H1 (cell line): ENCODE results near the gene COL6A5. TPM values are rescaled to one million over a fixed set of nuclear protein-coding genes. Genes with fewer than 3 reads are reported as not detected.

Experiments used
- CTCF ChIA-PET: fragments of 300-600 bp; sonication (Branson Sonifier 250); formaldehyde crosslinking; loops from one replicate; lab custom pipeline; 2021; ENCODE audit not compliant: partially characterized antibody; lab: Charles Lee
- POLR2A ChIA-PET: fragments of 300-600 bp; sonication (Branson Sonifier 250); formaldehyde crosslinking; loops from one replicate; lab custom pipeline; 2021; ENCODE audit warnings: inconsistent platforms; ENCODE audit not compliant: partially characterized antibody; lab: Charles Lee
- DNase-seq, 2 experiments: peaks; one replicate each; pipeline versions ENCODE4 v3.0.0 to v3.0.0-alpha.2; 2010 to 2022; ENCODE audit warnings: low spot score in 2 of 2, low read depth in 1 of 2, mixed read lengths in 1 of 2
- FAIRE-seq: peaks from 2 replicates; lab custom pipeline; 2011; peaks lifted over from hg19 to GRCh38; lab: Jason Lieb, UNC
- H2AFZ ChIP-seq: 2 replicates; pipeline ENCODE4 v1.8.1; 2012; ENCODE audit warnings: low read length, inconsistent platforms
- H2AK5ac ChIP-seq: 2 replicates; pipeline ENCODE4 v1.6.1; 2013; ENCODE audit warnings: low read depth, low read length
- H2BK120ac ChIP-seq: replicated peaks from 2 replicates; pipeline ENCODE3; 2013; ENCODE audit warnings: low read depth, low read length, inconsistent platforms
- H2BK12ac ChIP-seq: 2 replicates; pipeline ENCODE4 v1.6.1; 2013; ENCODE audit warnings: low read depth, low read length
- H2BK15ac ChIP-seq: 2 replicates; pipeline ENCODE4 v1.6.1; 2013; ENCODE audit warnings: low read length
- H2BK20ac ChIP-seq: 2 replicates; pipeline ENCODE4 v1.6.1; 2013; ENCODE audit warnings: low read length
- H2BK5ac ChIP-seq: 2 replicates; pipeline ENCODE4 v1.6.1; 2013; ENCODE audit warnings: low read depth, low read length
- H3K14ac ChIP-seq: 2 replicates; pipeline ENCODE4 v1.6.1; 2013; ENCODE audit warnings: inconsistent platforms; ENCODE audit not compliant: insufficient read length
- H3K18ac ChIP-seq: 2 replicates; pipeline ENCODE4 v1.6.1; 2013; ENCODE audit warnings: low read length; ENCODE audit errors: extremely low read depth
- H3K23ac ChIP-seq: 2 replicates; pipeline ENCODE4 v1.6.1; 2013; ENCODE audit warnings: inconsistent platforms; ENCODE audit not compliant: insufficient read length
- H3K23me2 ChIP-seq: 2 replicates; pipeline ENCODE4 v1.6.1; 2013; ENCODE audit warnings: low read depth, low read length
- H3K27ac ChIP-seq: 2 replicates; pipeline ENCODE4 v1.6.1; 2011; ENCODE audit warnings: low read depth, low read length, inconsistent platforms
- H3K27me3 ChIP-seq, 4 experiments: replicated peaks in 1 of 4; 1 replicate in 1 of 4; 2 replicates in 3 of 4; pipeline versions ENCODE4 v1.6.1 to v1.8.1; 2011 to 2013; ENCODE audit warnings: low read length in 3 of 4, mild to moderate bottlenecking in 3 of 4, inconsistent platforms in 2 of 4, mixed read lengths in 2 of 4, moderate library complexity in 1 of 4; ENCODE audit not compliant: control insufficient read depth in 3 of 4, insufficient read depth in 3 of 4; ENCODE audit errors: extremely low read depth in 1 of 4
- H3K36me3 ChIP-seq, 4 experiments: 2 replicates each; pipeline versions ENCODE4 v1.6.1 to v1.8.1; 2011 to 2013; ENCODE audit warnings: mild to moderate bottlenecking in 4 of 4, low read length in 3 of 4, moderate library complexity in 2 of 4, control low read depth in 1 of 4, inconsistent platforms in 1 of 4; ENCODE audit not compliant: insufficient read depth in 4 of 4, control insufficient read depth in 2 of 4
- H3K4ac ChIP-seq: replicated peaks from 2 replicates; pipeline ENCODE3; 2013; ENCODE audit warnings: low read length, low read depth, mixed read lengths, inconsistent platforms; ENCODE audit not compliant: insufficient read length
- H3K4me1 ChIP-seq, 4 experiments: replicated peaks in 1 of 4; 1 replicate in 1 of 4; 2 replicates in 3 of 4; pipeline versions ENCODE4 v1.6.1 to v1.8.1; 2011 to 2013; ENCODE audit warnings: low read length in 3 of 4, inconsistent platforms in 2 of 4, mixed read lengths in 1 of 4; ENCODE audit not compliant: insufficient read depth in 4 of 4, control insufficient read depth in 3 of 4
- H3K4me2 ChIP-seq, 2 experiments: 2 replicates each; pipeline versions ENCODE4 v1.6.1 to v1.8.1; 2011 to 2013; ENCODE audit warnings: low read depth in 2 of 2, low read length in 2 of 2, control low read depth in 1 of 2, inconsistent platforms in 1 of 2, mild to moderate bottlenecking in 1 of 2; ENCODE audit not compliant: insufficient read depth in 1 of 2
- H3K4me3 ChIP-seq, 4 experiments: fragments of 200-600, 300-600 bp in 1 of 4; sonication (generic), shearing (Covaris generic), sonication (Bioruptor Twin) in 1 of 4; 2 replicates each; pipeline versions ENCODE4 v1.5.1 to v1.8.1; 2011 to 2016; ENCODE audit warnings: low read length in 4 of 4, low read depth in 3 of 4, control low read depth in 2 of 4, inconsistent platforms in 2 of 4, mild to moderate bottlenecking in 2 of 4, mixed read lengths in 1 of 4, moderate library complexity in 1 of 4; ENCODE audit not compliant: insufficient read depth in 2 of 4; ENCODE audit errors: extremely low read depth in 1 of 4
- H3K56ac ChIP-seq: replicated peaks from 2 replicates; pipeline ENCODE3; 2013; ENCODE audit warnings: low read depth, mild to moderate bottlenecking, mixed read lengths, low read length, inconsistent platforms; ENCODE audit not compliant: insufficient read length
- H3K79me1 ChIP-seq: 2 replicates; pipeline ENCODE4 v1.6.1; 2013; ENCODE audit warnings: low read depth, low read length, control low read depth
- H3K79me2 ChIP-seq, 2 experiments: 2 replicates each; pipeline versions ENCODE4 v1.6.1 to v1.8.1; 2012 to 2013; ENCODE audit warnings: low read length in 2 of 2, mild to moderate bottlenecking in 2 of 2, inconsistent platforms in 1 of 2; ENCODE audit not compliant: insufficient read depth in 2 of 2, control insufficient read depth in 1 of 2
- H3K9ac ChIP-seq, 4 experiments: replicated peaks in 1 of 4; 1 replicate in 1 of 4; 2 replicates in 3 of 4; pipeline versions ENCODE4 v1.6.1 to v1.8.1; 2011 to 2013; ENCODE audit warnings: low read depth in 3 of 4, low read length in 3 of 4, control low read depth in 2 of 4, mild to moderate bottlenecking in 2 of 4, moderate library complexity in 2 of 4, inconsistent platforms in 1 of 4; ENCODE audit errors: extremely low read depth in 1 of 4
- H3K9me3 ChIP-seq, 2 experiments: 2 replicates each; pipeline versions ENCODE4 v1.6.1 to v1.8.1; 2012 to 2013; ENCODE audit warnings: mild to moderate bottlenecking in 2 of 2, moderate library complexity in 2 of 2, control low read depth in 1 of 2, inconsistent platforms in 1 of 2, low read depth in 1 of 2, low read length in 1 of 2, mixed read lengths in 1 of 2; ENCODE audit not compliant: insufficient read depth in 2 of 2
- H4K20me1 ChIP-seq, 2 experiments: replicated peaks in 1 of 2; 2 replicates each; pipeline versions ENCODE3 to v1.8.1; 2011 to 2013; ENCODE audit warnings: inconsistent platforms in 2 of 2, low read length in 2 of 2, mild to moderate bottlenecking in 1 of 2; ENCODE audit not compliant: insufficient read depth in 2 of 2, control insufficient read depth in 1 of 2
- H4K5ac ChIP-seq: 2 replicates; pipeline ENCODE4 v1.6.1; 2013; ENCODE audit warnings: low read length, low read depth, mixed read lengths, inconsistent platforms; ENCODE audit not compliant: insufficient read length
- H4K8ac ChIP-seq: 2 replicates; pipeline ENCODE4 v1.8.0; 2013; ENCODE audit warnings: mild to moderate bottlenecking, moderate library complexity, low read length, inconsistent platforms; ENCODE audit not compliant: insufficient read depth; ENCODE audit errors: extremely low read depth
- H4K91ac ChIP-seq: replicated peaks from 2 replicates; pipeline ENCODE3; 2013; ENCODE audit warnings: low read length, mixed read lengths, inconsistent platforms; ENCODE audit not compliant: insufficient read length
- ATF3 ChIP-seq: IDR thresholded peaks from 2 replicates; pipeline ENCODE4 v1.6.1; 2011; ENCODE audit warnings: low read depth, mild to moderate bottlenecking, low read length; ENCODE audit not compliant: insufficient read depth
- CBX8 ChIP-seq: fragments of 300-800, 300-1000 bp; sonication (generic); IDR thresholded peaks from 2 replicates; pipeline ENCODE4 v1.7.1; 2016; ENCODE audit warnings: low read depth, low read length, borderline replicate concordance
- CREB1 ChIP-seq: IDR thresholded peaks from 2 replicates; pipeline ENCODE4 v1.6.1; 2012; ENCODE audit warnings: inconsistent platforms
- E2F6 ChIP-seq: IDR thresholded peaks from 2 replicates; pipeline ENCODE4 v1.6.1; 2012; ENCODE audit warnings: inconsistent platforms
- EGR1 ChIP-seq: IDR thresholded peaks from 2 replicates; pipeline ENCODE4 v1.6.1; 2011; ENCODE audit warnings: low read depth, low read length, borderline replicate concordance
- JUND ChIP-seq: IDR thresholded peaks from 2 replicates; pipeline ENCODE4 v1.6.1; 2011; ENCODE audit warnings: mild to moderate bottlenecking, improper control_type of control experiment, low read length
- KDM1A ChIP-seq: fragments of 200-600, 300-600 bp; sonication (generic); IDR thresholded peaks from 2 replicates; pipeline ENCODE4 v1.7.1; 2016; ENCODE audit warnings: mild to moderate bottlenecking, low read length, borderline replicate concordance
- KDM4A ChIP-seq: IDR thresholded peaks from one replicate; pipeline ENCODE4 v1.7.1; 2012; ENCODE audit warnings: low read depth, mild to moderate bottlenecking, moderate library complexity, low read length, inconsistent platforms; ENCODE audit not compliant: severe bottlenecking
- MAX ChIP-seq: IDR thresholded peaks from 2 replicates; pipeline ENCODE4 v1.6.1; 2012; ENCODE audit warnings: inconsistent platforms
- RAD21 ChIP-seq, 2 experiments: IDR thresholded peaks in 1 of 2; conservative IDR thresholded peaks in 1 of 2; 2 replicates each; pipeline ENCODE4 v1.6.1; 2011; ENCODE audit warnings: low read depth in 2 of 2, low read length in 2 of 2, improper control_type of control experiment in 1 of 2, inconsistent platforms in 1 of 2, mild to moderate bottlenecking in 1 of 2, moderate library complexity in 1 of 2
- SUZ12 ChIP-seq: fragments of 200-600 bp; sonication (generic); IDR thresholded peaks from 2 replicates; pipeline ENCODE4 v1.6.1; 2012; ENCODE audit warnings: mild to moderate bottlenecking, inconsistent platforms, low read length, moderate library complexity, mixed read lengths
- TEAD4 ChIP-seq: IDR thresholded peaks from 2 replicates; pipeline ENCODE4 v1.6.1; 2012; ENCODE audit warnings: low read depth, low read length, inconsistent platforms, mixed read lengths
- YY1 ChIP-seq: IDR thresholded peaks from 2 replicates; pipeline ENCODE4 v1.6.1; 2011; ENCODE audit warnings: low read depth, mild to moderate bottlenecking, low read length
- WGBS, 2 experiments: shearing (Covaris generic) in 1 of 2; methylation state at CpG; one replicate each; pipeline versions ENCODE4 v1.1.6 to v1.1.7; 2013 to 2015; ENCODE audit warnings: low lambda C conversion rate in 2 of 2, mixed read lengths in 2 of 2, inconsistent platforms in 1 of 2, low coverage in 1 of 2, missing lambda C conversion rate in 1 of 2; ENCODE audit not compliant: insufficient replicate concordance in 2 of 2, insufficient coverage in 1 of 2, insufficient read length in 1 of 2; ENCODE audit errors: extremely low coverage in 1 of 2, missing lambda C conversion rate in 1 of 2; 5-methylcytosine and 5-hydroxymethylcytosine counted together
- polyA plus RNA-seq, 7 experiments: library from polyadenylated mRNA; depleted of rRNA in 3 of 7; stranded (reverse) in 5 of 7; unstranded in 2 of 7; fragments of >200 nt in 5 of 7; fragments of 200-250 nt in 2 of 7; gene quantifications; 1 replicate in 5 of 7; 2 replicates in 1 of 7; 4 replicates in 1 of 7; pipeline versions ENCODE4 v1.2.1 to v1.2.3, GENCODE V29; 2011 to 2013; ENCODE audit warnings: missing spikeins in 2 of 7, mixed read lengths in 2 of 7
- total RNA-seq: library from RNA; stranded (reverse); fragmentation: NEBNext Ultra II Directional; extraction: Animal tissue kit (Norgen Biotek cat#: 25700); gene quantifications from 2 replicates; pipeline ENCODE4 v1.2.1, GENCODE V29; 2021

COL6A5 gene
- total and polyA plus RNA-seq, 2 of the 8 experiments (the other 6 are each of a cell fraction or from before 2014, with no cell fraction given) = 0.05 to 0.06 TPM

- Histone ChIP-seq H3K14ac (no peak overlapping the region), H3K4me2 (no peak overlapping the region), H3K23me2 (no peaks in the 10 kb centered on the region; the same call in 1 of the 2 replicates), H3K27me3 (no peaks in the 10 kb centered on the region), H3K79me1 (no peaks in the 10 kb centered on the region), H2AFZ (no peak overlapping the region), H3K27ac (no peak overlapping the region), H3K4me1 (peaks cover 0 to 3% (median 2%) of the 10 kb centered on the region in 4 experiments; a peak in 3 of 7 replicates), H3K9ac (no peak overlapping the region), H4K20me1 (no peaks in the 10 kb centered on the region), H3K9me3 (no peaks in the 10 kb centered on the region), H4K5ac (no peak overlapping the region), H3K56ac (no peak overlapping the region), H3K18ac (no peak overlapping the region), H2BK15ac (no peak overlapping the region), H2BK20ac (no peak overlapping the region), H2AK5ac (no peak overlapping the region), H4K8ac (no peak overlapping the region), H3K79me2 (no peaks in the 10 kb centered on the region), H3K36me3 (no peaks in the 10 kb centered on the region), H2BK5ac (no peak overlapping the region), H3K23ac (no peak overlapping the region), H3K4me3 (no peak overlapping the region), H2BK12ac (no peak overlapping the region), H3K4ac (no peak overlapping the region), H2BK120ac (no peak overlapping the region), H4K91ac (no peak overlapping the region)
- ChIA-PET CTCF (interaction anchor here (1.8 kb wide), 1 partner anchor 166 kb away, joined by 5 read pairs; no protein-coding TSS in a partner anchor), POLR2A (no interaction called here)
- WGBS, 2 experiments = 30% methylated on average over 1 of the region's 1 CpG; no CpG with 5 or more reads in 1 of the 2 experiments
- FAIRE-seq (no peak), DNase-seq (no peak)
- no peak for TF ChIP-seq CREB1
- TF ChIP-seq YY1 = no peak
- TF ChIP-seq KDM4A = no peak
- TF ChIP-seq SUZ12 = no peak
- no peak for TF ChIP-seq EGR1
- TF ChIP-seq CBX8 = no peak
- no peak for TF ChIP-seq JUND
- TF ChIP-seq ATF3 = no peak
- no peak for TF ChIP-seq KDM1A
- TF ChIP-seq RAD21 (IDR thresholded peaks at IDR 0.05 in 1 of 2, conservative IDR thresholded peaks at IDR 0.05 in 1 of 2; ENCODE audit: low read depth in 2 of 2, low read length in 2 of 2) = peak; percentile 5 to 20; a peak in 2 of 4 replicates
- no peak for TF ChIP-seq MAX
- TF ChIP-seq TEAD4 = 0 out of 2 replicates have a peak, but pooled peaks have one; percentile 11
- TF ChIP-seq E2F6 = no peak
Measured at GRCh38 chr3:130442284-130442683, 96.8 kb downstream of the COL6A5 start.
